Hematopoietic multipotent progenitor cell treated with erythropoietin and hydrocortisone succinate and interleukin-3 and kit ligand, for 17 days (in vitro differentiated cells): ENCODE data around the gene NIPBL.
"Not testable (repeated sequence)": the region's sequence is repeated elsewhere in the genome, so short reads cannot be mapped to it uniquely, and the experiment has no call there.

ENCODE experiments used
- DNase-seq: peaks from one replicate; pipeline ENCODE4 v3.0.0-alpha.2; 2015; ENCODE audit warnings: low spot score

Gene NIPBL

GRCh38 chr5:36876299-36876964, at the start of gene NIPBL:
Gene NIPBL (plus strand): TSS chr5:36876769. CDS start chr5:36953697, 76,928 bp downstream.
- peak; percentile 90 for DNase-seq

GRCh38 chr5:36832274-36832673, 44.3 kb upstream of the NIPBL start:
- no peak for DNase-seq

DNA sequence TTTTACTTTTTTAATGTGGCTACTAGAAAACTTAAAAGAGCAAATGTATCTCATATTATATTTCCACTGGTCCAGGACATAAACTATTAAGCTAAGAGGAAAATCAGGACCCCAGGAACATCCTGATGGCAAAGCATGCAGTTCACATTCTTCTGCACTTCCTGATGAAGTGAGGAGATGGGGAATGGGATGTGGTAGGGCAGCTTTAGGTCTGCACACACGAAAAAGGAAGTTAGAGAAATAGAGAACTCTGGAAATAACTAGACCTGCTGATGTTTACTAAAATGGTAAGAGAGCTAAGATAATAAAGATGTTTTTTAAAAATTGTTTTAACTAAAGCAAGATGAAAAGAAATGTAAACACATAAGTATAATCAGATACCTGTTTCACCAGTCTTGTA, 39.7 kb upstream of the NIPBL start:
- DNase-seq: no peak

DNA sequence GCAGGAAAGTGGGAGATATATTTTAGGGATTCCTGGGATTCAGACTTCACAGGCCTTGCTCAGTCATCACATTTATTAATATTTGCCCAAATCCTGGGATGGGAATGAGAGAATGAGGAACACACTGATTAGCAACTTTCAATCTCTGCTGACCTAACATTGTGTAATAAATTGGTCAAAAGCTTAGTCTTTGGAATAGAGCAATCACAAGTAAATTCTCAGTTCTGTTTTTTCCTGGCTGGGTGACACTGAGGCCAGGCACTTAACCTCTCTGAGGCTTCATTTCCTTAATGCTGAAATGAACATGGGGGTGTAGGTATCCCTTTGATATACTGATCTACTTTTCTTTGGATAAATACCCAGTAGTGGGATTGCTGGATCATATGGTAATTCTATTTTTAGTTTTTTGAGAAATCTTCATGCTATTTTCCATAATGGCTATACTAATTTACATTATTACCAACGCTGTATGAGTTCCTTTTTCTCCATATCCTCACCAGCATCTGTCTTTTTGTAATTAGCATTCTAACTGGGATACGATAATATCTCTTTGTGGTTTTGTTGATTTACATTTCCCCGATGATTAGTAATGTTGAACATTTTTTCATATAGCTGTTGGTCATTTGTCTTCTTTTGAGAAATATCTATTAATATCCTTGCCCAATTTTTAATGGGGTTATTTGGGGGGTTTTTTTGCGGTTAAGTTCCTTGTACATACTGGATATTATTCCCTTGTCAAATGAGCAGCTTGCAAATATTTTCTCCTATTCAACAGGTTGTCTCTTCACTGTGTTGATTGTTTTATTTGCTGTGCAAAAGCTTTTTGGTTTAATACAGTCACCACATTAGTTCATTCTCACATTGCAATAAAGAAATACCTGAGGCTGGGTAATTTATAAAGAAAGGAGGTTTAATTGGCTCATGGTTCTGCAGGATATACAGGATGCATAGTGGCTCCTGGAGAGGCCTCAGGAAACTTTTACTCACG, 36.8 kb upstream of the NIPBL start:
- no peak for DNase-seq

DNA sequence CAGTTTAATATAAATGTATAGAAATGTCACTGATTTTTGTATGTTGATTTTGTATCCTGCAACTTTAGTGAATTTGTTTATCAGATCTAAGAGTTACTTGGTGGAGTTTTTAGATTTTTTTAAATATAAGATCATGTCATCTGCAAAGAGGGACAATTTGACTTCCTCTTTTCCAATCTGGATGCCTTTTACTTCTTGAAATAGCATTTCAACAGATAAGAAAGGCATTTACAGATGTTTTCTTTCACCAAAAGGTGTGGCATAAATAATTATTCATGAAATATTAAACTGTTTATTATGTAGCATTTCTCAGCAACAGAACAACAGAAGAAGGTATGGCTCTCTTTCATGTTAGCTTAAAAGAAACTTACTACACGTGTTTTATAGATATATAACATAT, 34.9 kb upstream of the NIPBL start:
- DNase-seq: no peak

DNA sequence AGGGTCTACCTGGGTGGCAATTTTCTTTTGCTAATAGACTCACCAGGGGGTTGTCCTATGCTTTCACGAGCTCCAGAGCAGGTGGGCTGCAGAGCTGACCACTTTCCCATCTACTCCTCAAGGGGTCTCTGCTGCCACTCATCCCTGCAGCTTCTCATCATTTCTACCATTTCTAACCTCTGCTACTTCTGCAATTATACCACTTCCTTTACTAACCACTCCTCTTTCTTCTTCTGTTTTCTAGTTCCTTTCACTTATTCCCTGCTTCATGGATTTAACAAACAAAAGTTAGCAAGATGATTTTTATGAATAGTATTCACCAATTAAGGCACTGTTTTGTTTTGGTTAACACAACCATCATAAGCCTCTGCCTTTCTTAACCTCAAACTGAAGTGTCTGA, 34.5 kb upstream of the NIPBL start:
- DNase-seq: no peak

GRCh38 chr5:36844305-36844704, 32.3 kb upstream of the NIPBL start:
- DNase-seq: no peak

- DNase-seq: not testable (repeated sequence)
Measured at GRCh38 chr5:36848545-36848944, 28.0 kb upstream of the NIPBL start.

DNA sequence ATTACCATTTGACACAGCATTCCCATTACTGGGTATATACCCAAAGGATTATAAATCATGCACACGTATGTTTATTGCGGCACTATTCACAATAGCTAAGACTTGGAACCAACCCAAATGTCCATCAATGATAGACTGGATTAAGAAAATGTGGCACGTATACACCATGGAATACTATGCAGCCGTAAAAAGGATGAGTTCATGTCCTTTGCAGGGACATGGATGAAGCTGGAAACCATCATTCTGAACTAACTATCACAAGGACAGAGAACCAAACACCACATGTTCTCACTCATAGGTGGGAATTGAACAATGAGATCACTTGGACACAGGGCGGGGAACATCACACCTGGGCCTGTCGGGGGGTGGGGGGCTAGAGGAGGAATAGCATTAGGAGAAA, 23.7 kb upstream of the NIPBL start:
- DNase-seq: not testable (repeated sequence)

GRCh38 chr5:36854402-36855140, 22.0 kb upstream of the NIPBL start:
- no peak for DNase-seq

DNA sequence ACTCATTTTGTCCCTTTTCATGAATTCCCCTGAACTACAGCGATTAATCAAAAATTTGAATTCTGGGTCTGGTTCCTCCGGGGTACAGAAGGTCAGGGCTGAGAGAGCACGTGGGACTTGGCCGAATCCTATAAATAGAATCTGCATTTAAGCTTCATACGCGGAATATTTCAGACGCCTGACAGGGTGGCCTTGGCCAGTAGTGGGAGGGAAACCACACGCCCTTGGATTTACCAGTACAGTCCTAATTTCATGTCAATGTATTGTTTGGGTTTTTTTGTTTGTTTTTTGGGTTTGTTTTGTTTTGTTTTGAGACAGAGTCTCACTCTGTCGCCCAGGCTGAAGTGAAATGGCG, 21.5 kb upstream of the NIPBL start:
- DNase-seq: no peak

GRCh38 chr5:36861871-36862270, 14.7 kb upstream of the NIPBL start:
- DNase-seq: no peak

- peak; percentile 90 for DNase-seq
Measured at GRCh38 chr5:36870399-36871040, 6.0 kb upstream of the NIPBL start.

GRCh38 chr5:36874465-36874864, 2.1 kb upstream of the NIPBL start:
- DNase-seq: peak; percentile 45

GRCh38 chr5:36875051-36875789, 1.3 kb upstream of the NIPBL start:
- peak; percentile 74 for DNase-seq

DNA sequence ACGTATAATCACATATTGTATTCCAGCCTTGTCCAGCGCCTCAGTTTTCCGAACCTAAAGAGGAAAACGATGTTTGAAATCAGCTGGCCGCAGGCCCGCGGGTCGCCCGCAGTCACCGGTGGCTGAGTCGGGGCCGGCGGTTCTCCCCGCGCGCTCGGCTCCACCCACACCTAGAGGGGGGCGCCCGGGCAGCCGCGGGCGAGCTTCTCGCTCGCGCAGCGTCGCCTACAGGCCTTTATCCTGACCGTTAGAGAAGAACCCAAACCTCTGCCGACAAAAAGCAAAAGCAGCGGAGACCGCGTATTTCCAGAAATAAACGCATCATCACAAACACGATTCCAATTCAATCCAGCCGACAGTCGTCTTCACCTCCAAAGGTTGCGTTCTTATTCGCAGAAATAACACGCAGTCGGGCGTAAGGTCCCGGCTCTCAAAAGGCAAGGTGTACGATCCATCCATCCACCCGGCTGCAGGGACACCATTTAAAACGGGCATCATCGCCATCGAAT, 725 bp upstream of the NIPBL start:
- peak; percentile 87 for DNase-seq

DNA sequence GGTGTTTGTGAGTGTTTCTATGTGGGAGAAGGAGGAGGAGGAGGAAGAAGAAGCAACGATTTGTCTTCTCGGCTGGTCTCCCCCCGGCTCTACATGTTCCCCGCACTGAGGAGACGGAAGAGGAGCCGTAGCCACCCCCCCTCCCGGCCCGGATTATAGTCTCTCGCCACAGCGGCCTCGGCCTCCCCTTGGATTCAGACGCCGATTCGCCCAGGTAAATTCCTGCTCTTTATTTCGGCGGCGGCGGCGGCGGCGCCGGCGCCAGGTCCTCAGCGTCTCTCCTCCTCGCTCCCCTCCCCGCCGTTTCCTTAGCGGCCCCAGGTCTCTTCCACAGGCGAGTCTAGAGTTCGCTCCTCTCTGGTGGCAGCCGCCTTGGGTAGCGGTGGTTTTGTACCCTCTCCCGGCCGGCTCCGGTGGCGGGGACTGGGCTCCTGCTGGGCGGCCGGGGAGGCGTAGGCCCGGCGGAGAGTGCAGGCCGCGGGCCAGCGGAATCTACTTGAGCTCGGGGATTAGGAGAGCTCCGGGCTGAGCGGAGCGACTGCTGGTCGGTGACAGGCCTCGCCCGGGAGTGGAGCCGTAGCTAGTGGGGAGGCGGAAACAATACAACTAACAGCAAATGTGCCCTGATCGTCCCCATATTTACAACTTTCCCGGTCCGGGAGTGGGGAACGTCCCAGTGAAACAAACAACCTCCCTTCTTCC, 547 bp downstream of the NIPBL start:
- peak; percentile 86 for DNase-seq

- peak; percentile 85 for DNase-seq
Measured at GRCh38 chr5:36877667-36878391, 1.3 kb downstream of the NIPBL start.

DNA sequence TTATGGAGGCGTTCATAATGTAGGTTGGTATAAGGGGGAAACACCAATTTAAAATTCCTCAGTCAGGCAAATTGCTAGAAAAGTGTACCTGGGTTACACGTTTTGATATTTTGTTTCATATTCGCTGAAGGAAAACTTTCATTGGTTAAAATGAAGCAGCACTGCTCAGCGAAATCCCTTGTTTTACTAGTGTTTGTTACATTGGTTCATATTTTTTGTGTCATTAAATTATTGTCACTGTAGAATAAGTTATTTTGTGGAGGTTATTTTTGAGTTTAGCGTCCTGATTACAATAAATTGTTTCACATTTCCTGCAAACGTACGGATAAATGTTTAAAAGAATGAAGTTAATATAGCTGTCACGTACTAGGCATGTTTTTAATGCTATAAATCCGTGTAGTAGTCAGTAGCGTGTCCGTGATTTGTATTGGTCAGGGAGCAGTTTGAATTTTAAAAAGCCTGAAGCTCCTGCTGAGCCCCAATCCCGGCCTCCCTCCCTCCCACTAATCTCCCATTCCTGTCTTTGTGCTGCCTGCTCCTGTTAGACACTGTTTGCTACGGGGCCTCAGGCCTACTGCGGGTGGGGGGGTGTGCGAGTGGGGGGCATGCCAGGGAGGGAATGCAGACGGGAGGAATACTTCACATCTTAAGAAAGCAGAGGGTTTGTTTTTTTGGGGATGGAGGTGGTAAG, 2.0 kb downstream of the NIPBL start:
- DNase-seq: peak; percentile 60
